HG02870 (cell line): ENCODE results near the gene PI16.
"Not testable (repeated sequence)": the region's sequence is repeated elsewhere in the genome, so short reads cannot be mapped to it uniquely, and the experiment has no call there.

ENCODE experiments used
- ATAC-seq: cut with Tn5 transposase; IDR thresholded peaks from one replicate; pipeline ENCODE4 v1.9.1; 2021; ENCODE audit warnings: mild to moderate bottlenecking, moderate library complexity; ENCODE audit not compliant: unreplicated experiment

PI16 gene

GRCh38 chr6:36927691-36928546, 26.6 kb upstream of the PI16 start:
- ATAC-seq = no peak

DNA sequence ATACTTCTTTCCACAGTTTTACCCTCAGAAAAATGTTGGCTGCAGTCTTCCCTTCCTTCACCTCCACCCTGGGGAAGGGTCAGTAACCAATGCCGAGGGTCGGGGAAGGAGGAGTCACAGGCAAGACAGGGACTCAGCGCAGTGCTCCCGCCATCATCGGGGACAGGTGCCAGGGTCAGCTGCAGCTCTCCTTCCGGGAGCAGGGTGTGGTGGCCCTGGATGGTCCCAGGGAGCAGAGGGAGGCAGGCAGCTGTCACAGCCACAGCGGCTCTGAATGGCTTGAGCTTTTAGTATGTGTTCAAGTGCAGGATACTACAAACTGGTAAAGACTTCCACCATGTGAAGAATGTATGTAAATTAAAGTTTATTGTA, 26.0 kb upstream of the PI16 start:
- no peak for ATAC-seq

- no peak for ATAC-seq
Observed at GRCh38 chr6:36929152-36929551, 25.4 kb upstream of the PI16 start.

DNA sequence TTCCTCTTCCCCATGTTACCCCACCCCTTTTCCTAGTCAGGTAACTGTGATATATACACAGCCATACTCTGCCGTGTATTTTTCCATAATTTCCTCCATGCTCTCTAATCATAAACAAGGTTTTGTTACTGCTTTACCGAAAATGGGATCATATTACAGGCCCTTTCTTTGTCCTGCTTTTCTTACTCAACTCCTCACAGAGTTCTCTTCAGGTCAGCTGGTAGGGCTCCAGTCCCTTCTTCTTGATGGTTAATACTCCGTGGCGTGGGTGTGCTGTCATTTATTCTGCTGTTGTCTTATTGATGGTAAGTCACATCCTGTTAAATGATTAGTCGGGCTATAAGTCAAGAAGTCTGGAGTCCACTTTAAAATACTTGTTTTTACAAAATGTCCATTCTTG, 24.9 kb upstream of the PI16 start:
- no peak for ATAC-seq

- no peak for ATAC-seq
Observed at GRCh38 chr6:36930483-36930882, 24.1 kb upstream of the PI16 start.

DNA sequence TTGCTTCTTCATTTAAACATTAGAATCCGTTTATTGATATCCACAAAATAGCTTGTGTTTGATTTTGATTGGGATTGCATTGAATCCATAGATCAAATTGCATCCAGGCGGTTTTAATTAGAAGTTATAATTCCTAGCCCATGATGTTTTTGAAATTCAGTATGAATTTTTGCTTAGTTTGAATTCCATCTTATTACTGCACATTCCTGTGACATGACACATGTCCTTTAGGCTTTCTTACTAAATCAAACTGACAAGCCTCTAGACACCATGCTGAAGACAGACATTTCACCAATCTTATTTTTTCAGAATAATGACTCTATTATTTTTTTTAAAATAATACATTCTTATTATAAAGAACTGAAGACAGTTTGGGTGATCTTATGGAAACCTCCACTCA, 21.4 kb upstream of the PI16 start:
- ATAC-seq = no peak

DNA sequence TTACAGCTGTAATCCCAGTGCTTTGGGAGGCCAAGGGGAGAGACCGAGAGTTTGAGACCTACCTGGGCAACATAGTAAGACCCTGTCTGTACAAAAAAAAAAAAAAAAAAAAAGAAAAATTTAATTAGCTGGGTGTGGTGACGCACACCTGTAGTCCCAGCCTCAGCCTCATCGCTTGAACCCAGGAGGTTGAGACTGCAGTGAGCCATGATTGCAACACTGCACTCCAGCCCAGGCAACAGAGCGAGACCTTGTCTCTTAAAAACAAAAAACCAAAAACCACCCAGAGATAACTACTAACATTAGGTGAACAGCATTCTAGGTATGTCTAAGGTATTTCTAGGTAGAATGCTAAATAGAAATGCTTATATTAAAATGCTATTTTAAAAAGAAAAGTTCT, 21.0 kb upstream of the PI16 start:
- no peak for ATAC-seq

DNA sequence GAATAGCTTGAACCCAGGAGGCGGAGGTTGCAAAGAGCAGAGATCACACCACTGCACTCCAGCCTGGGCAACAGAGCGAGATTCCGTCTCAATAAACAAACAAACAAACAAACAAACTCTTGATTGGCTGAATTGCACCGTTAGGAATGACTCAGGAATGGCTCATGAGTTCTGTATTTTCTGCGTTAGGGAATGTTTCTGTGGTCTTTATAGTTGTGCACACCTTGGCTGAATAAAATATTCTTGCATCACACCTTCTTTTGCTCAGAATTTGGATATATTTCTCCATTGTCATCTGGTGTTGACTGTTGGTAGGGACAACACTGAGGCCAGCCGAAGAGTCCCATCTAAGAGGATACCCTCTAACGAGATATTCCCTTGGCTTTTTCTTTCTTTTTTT, 19.6 kb upstream of the PI16 start:
- ATAC-seq = no peak

- no peak for ATAC-seq
Observed at GRCh38 chr6:36936824-36937223, 17.7 kb upstream of the PI16 start.

GRCh38 chr6:36937896-36938295, 16.6 kb upstream of the PI16 start:
- ATAC-seq = no peak

DNA sequence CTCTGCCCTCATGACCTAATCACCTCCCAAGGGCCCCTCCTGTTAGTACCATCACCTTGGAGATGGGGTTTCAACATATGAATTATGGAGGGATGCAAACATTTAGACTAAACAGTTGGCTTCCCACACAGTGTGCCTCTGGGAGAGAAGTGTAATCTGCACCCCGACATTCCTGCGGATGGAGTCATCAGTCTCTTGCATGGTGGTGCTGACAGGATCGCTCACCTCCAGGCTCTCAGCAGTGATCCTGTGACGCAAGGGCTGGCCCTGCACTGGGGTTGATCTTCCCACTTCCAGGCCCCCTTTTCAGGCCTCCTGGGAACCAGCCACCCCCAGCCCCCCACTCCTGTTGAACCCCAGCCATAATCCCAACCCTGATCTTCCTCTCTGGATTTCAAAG, 16.0 kb upstream of the PI16 start:
- no peak for ATAC-seq

DNA sequence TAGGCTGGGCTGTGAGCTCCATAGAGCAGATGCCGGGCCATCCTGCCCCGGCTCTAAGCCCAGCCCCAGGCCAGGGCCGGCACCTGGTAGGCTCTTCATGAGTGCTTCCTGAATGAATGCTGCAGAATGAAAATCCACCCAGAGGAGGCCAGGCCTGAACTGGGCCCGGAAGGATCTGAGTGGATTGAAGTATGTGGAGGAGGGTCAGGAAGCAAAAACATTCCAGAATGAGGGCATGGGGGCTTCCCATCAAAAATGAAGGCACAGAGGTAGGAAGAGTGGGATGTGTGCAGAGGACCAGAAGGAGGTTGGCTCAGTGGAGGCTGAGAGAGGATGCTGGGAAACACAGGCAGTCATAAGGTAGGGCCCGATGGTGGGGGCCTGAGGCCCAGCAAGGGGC, 15.5 kb upstream of the PI16 start:
- not testable (repeated sequence) for ATAC-seq

DNA sequence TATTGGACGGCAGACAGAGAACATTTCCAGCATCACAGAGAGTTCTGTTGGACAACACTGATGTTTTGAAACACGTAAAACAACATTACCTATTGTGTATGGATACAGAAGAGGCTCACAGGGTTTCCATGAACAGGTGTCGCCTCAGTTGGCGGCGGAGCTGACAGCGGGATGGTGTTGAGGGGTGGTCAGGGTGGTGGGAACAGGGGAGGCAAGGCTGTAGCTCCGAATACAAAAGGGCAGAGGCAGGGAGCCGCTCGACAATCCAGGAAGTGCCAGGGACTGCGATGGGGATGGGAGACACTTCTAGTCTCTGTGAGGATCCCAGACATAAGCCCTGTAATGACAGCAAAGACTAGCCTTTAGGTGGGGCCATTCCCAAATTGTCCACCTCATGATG, 14.5 kb upstream of the PI16 start:
- no peak for ATAC-seq

GRCh38 chr6:36941561-36941960, 13.0 kb upstream of the PI16 start:
- ATAC-seq = not testable (repeated sequence)

DNA sequence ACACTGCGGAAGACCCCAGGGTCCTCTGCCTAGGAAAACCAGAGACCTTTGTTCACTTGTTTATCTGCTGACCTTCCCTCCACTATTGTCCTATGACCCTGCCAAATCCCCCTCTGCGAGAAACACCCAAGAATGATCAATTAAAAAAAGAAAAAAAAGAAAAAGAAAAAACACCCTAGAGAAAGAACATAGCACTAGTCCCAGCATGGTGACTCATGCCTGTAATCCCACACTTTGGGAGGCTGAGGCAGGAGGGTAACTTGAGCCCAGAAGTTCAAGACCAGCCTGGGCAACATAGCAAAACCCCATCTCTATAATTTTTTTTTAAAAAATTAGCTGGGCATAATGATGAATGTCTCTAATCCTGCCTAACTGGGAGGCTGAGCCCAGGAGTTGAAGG, 12.2 kb upstream of the PI16 start:
- not testable (repeated sequence) for ATAC-seq

- no peak for ATAC-seq
Observed at GRCh38 chr6:36944650-36945049, 9.9 kb upstream of the PI16 start.

GRCh38 chr6:36945301-36945700, 9.2 kb upstream of the PI16 start:
- no peak for ATAC-seq

DNA sequence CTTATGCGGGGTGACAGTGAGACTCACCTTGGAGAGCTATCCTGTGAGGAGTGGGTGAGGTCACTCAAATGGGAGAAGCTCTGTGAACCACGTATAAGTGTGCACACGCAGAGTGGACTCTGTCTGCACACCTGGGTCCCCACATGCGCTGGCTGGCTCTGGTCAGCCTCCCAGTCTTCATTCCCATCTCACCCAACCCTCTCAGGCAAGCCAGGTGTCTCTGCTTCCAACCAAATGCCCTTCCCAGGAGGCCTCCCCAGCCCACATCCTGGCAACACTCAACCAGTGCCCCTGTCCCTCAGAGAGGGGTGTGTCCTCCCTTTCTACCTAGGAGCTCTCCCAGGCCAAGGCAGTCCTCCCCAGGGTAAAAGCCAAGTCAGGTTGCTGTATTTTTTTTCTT, 8.0 kb upstream of the PI16 start:
- ATAC-seq = no peak

DNA sequence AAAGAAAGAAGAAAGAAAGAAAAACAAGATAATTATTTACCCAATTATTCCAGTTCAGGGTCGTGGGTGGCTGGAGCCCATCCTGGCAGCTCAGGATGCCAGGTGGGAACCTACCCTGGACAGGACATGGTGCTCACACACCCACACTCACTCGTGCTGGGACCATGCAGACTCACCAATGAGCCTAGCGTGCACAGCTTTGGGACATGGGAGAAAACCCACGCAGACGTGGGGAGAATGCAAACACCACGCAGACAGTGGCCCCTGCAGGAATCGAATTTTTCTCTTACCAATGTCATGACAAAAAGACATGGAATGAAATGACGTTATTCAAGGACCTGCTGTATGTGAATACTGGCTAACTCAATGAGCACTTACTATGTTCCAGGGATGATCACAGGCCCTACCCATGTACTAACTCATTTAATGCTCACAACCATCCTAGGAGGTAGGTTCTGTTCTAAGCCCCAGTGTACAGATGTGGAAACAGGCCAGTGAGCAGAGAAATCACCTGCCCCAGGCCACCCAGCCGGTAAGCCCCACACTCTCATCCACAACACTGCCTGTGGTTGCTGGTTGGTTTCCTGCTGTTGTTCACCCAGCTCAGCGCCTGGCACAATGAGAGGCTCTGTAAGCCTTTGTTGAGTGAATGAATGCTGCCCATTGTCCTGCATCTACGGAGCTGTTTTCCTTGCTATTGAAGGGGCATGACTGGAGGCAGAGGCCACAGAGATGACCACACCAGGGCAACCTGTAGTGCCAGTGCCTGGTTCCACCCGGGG, 6.8 kb upstream of the PI16 start:
- ATAC-seq = no peak

DNA sequence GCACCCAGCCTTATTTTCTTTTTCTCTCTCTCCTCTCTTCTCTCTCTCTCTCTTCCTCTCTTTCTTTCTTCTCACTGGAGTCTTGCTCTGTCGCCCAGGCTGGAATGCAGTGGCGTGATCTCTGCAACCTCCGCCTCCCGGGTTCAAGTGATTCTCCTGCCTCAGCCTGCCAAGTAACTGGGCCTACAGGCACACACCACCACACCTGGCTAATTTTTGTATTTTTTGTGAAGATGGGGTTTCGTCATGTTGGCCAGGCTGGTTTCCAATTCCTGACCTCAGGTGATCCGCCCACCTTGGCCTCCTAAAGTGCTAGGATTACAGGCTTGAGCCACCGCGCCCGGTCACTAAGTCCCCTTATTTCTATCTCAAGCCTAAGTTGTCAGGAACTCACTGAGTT, 5.5 kb upstream of the PI16 start:
- not testable (repeated sequence) for ATAC-seq

GRCh38 chr6:36949636-36950035, 4.9 kb upstream of the PI16 start:
- ATAC-seq = no peak

DNA sequence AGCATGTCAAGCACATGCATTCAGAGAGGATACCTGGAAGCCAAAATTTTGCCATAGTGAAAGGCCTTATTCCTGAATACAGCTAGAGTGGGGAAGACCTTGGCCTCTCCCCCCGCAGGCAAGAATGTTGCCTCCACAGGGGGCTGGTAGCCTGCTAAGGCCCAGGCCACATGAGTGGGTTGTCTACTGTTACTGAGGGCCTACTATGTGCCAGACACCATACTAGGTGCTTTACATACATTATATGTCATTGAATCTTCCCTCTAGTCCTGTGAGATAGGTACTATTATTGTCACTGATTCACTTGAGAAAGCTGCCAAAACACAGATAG, 642 bp upstream of the PI16 start:
- no peak for ATAC-seq

DNA sequence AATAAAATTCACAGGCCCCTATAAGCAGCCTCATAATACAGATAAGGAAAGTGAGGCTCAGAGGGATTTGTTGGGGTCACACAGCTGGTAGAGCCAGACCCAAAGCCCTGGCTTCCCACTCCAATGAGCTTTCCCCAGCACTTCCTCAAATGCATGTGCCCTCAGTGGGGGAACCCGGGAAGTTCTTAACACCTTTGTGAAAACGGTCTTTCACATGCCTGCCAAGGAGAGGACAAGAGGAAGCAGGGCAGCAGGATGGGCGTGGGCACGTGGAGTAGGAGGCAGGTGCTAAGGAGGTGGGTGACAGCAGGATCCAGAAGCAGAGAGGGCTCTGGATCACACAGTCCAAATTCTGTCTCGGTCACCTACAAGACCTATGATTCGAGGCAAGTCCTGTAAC, 598 bp downstream of the PI16 start:
- ATAC-seq = no peak
